HG02610 (cell line): Measurements from ENCODE around the gene MKRN1.
A peak's percentile ranks its signal among the peaks of the same experiment; 100 is the strongest.
"Not testable (repeated sequence)": the region's sequence is repeated elsewhere in the genome, so short reads cannot be mapped to it uniquely, and the experiment has no call there.

Experiments
- ATAC-seq: cut with Tn5 transposase; IDR thresholded peaks from one replicate; pipeline ENCODE4 v1.9.1; 2021; ENCODE audit warnings: mild to moderate bottlenecking, moderate library complexity; ENCODE audit not compliant: unreplicated experiment

Gene MKRN1, protein sequence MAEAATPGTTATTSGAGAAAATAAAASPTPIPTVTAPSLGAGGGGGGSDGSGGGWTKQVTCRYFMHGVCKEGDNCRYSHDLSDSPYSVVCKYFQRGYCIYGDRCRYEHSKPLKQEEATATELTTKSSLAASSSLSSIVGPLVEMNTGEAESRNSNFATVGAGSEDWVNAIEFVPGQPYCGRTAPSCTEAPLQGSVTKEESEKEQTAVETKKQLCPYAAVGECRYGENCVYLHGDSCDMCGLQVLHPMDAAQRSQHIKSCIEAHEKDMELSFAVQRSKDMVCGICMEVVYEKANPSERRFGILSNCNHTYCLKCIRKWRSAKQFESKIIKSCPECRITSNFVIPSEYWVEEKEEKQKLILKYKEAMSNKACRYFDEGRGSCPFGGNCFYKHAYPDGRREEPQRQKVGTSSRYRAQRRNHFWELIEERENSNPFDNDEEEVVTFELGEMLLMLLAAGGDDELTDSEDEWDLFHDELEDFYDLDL

DNA sequence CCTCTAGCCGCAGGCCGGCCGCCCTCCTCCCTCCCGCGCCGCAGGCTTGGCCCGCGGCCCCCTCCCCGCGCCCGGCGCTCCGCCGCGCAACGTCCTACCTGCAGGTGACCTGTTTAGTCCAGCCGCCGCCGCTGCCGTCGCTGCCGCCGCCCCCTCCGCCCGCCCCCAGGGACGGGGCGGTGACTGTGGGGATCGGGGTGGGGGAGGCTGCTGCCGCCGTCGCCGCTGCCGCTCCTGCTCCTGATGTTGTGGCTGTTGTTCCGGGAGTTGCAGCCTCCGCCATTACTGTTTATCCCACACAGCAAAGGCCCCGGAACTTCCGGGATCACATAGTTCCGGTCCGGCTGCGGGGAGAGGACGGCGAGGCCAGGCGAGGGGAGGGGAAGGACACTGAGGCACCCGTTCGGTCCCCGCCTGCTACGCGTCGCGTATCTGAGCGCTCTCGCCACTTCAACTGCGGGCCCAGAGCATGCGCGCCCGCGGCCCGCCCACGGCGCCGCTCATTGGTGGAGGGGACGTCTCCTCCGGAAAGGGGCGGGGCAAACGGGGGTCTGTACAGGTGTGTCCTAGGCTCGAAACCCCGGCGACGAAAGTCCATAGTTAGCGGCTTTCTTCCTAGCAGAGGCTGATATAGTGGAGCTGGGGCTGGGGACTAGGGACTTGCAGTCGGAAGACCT, at the start of gene MKRN1:
Gene MKRN1 (minus strand): TSS at position 444 of the 677 bp plus-strand sequence. CDS start 161 bp downstream, at position 283.
- peak; percentile 95 for ATAC-seq

DNA sequence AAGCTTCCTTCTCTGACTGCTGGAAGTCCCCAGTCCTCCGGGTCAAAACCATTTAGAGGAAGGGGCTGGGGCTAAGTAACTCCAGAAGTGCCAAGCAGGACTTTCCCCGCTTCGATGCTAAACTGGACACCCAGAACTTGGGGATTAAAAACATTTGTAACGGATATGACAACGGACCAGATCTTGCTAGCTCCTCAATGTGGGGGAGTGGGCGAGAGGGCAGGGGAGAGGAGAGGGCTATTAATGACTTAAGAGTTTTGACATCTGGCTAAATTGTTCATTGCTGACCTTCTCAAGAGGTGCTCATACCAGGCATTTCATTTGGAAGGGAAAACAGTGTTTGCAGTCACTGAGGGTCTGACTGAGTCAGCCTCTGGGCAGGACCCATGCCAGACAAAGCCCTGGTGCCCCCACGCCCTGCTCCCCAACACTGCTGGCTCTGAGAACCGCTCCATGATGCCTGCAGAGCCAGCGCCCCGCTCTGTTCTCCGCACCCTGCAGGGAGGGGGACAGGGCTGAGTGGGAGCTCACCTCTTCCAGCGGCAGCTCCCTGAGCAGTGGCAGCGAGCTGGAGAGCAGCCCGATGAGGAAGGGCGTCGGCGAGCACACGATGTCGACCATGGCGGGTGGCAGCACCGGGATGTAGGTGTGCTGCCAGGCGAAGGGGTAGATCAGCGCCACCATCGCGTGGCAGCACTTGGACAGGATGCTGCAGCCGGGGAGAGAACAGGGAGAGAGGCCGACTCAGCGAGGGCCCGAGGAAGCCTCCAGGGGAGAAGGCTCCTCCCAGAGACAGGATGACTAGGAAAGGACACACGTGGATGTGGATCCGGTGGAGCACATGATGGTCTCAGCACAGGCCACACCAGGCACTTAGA, 47.7 kb upstream of the MKRN1 start:
- ATAC-seq = no peak

DNA sequence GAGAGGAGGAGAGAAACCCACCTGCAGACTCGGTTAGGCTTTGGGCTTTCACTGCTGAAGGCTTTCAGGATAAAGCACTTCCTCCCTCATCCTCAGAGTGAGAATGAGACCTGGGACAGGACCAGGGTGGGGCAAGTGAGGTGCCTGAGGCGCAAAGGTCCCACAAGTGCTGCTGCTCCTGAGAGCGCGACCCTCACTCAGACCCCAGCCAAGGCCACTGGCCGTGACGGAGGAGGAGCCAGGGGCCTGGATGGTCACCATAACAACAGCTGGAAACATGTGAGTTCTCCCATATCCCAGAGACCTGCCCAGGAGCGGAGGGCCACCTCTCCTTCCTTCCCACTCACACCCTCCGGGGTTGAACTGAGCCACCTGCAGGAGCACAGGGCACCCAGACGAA, 46.9 kb upstream of the MKRN1 start:
- ATAC-seq = no peak

DNA sequence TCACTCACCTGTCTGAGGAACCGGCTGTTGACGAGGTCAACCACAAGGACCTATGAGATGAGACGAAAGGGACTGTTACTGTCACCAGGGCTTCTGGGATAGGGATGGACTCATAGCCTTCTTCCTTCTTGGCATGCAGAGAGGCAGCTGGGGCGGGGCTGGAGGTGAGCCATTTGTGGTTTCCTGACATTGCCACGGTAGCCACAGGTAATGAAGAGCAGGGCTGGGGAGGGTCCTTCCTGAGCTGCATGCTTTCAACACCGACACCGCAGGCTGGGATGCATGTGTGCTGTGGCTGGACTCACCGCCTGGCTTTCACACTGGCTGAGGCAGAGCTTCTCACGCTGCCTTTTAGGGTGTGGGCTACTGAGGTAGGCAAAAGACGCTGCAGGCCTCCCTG, 46.4 kb upstream of the MKRN1 start:
- no peak for ATAC-seq

DNA sequence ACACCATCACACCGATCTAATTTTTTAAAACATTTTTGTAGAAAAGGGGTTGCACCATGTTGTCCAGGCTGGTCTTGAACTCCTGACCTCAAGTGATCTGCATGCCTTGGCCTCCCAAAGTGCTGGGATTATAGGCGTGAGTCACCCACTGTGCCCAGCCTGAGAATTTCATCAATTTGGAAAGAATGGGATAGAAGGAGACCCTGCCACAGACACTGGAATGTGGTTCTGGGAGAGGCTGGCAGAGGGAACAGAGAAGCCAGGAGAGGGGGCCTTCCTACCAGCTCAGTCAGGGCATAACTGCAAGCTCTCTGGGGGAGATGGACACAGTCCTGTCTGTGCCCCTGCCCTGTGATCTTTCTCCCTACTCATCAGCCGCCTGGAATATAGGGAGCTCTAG, 42.1 kb upstream of the MKRN1 start:
- ATAC-seq = no peak

DNA sequence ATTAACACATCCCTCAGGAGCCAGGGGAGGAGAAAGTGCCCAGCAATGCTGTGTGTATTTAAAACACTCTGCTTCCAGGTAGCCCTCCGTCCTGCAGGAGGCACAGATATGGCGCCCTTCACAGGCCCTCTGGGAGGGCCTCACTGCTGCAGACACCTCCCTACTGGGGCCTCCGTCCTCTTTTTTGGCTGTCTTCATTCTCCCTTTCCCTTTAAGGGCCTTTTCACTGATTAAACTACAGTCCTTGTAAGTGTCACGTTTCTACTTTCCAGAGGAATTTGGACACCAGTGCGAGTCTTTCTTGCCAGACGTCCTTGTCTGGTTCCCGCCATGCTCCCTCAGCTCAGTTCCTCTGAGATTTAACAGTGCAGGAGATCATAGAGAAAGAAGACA, 39.7 kb upstream of the MKRN1 start:
- no peak for ATAC-seq

DNA sequence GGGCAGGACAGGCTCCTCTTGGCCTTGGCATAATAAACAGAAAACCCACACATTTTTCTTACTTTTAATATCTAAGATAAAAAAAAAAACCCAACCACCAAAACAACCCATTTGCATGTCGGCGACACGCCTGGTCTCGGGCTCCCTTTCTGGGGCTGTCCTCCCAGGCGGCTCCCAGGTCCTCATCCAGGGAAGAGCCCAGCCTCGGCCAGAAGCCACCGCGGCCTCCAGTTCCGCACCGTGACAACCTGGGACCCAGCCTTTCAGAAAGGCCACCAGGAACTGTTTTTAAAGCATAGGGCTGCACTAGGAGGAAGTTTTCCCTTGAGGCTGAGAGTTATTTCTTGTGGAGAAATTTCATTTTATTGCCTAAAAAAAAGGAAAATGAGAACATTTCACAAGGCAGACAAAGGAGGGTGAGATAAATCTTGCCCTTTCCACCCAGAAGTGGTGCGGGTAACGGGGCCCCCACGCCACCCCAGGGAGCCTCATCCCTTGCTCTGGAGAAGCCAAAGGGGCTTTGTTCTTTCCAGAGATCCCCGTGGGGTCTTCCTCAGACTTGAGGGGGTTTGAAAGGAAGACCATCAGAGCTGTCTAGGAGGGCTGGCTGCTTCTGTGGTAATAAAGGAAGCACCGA, 39.2 kb upstream of the MKRN1 start:
- no peak for ATAC-seq

DNA sequence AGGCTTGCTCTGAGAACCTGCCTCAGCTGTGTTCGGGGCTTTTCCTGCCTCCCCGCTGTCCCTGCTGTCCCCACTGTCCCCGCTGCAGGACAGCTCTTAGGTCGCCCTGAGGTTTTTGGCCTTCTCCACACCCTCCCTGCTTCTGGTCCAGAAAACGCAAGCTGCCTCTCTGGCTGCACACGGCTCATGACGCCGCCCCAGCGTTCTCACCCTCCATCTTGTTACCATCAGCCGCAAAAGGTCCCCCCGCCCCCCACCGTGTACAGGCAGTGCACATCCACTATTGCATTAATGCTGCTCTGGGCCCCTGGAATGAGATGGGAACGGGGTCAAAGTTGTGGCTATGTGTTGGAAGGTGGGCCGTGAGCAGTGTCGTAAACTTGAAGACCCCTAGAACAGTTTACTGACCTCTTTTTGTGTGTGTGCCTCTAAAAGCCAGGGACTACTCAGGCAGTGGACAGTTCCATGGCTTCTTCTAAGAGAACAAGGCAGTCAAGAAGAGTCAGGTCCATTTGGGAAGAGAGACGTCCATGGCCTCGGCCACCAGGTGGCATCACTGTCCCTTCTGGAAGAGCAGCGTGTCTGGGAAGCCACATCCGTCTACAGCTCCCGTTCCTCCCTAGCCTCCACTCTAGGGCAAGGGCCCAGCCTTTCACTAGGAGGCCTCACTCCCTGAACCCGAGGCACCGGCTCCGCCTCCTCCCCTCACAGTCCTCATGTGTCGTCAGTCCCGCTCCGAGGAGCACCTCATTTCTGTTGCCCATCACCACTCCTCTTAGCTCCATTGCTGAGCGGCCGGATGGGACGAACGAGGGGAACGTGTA, 38.5 kb upstream of the MKRN1 start:
- no peak for ATAC-seq

DNA sequence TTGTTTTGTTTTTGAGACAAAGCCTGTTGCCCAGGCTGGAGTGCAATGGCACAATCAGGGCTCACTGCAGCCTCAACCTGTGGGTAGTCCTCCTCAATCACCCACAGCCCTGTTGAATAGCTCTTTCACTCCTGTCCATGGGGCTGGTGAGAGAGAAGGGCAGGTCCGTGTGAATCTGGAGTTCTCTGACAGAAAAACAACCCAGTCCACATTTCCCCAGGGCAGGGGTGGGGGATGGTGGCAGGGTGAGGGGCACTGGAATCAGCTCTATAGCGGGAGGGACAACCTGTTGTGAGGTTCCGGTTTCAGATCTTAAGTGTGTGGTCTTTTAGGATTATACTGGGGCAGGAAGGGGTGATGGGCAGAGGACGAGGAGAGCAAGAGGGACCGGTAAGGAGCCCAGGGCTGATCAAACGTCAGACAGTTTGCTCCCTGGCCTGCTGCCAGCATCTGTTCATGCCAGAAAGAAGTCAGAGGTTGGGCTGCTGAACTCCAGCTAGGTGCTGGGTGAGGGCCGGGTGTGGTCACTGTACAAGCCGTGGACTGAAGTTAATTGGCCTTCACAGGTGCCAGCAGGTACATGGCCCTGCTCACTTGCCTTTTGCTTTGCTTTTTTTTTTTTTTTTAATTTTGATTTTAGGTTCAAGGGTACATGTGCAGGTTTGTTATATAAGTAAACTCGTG, 33.2 kb upstream of the MKRN1 start:
- ATAC-seq = no peak

DNA sequence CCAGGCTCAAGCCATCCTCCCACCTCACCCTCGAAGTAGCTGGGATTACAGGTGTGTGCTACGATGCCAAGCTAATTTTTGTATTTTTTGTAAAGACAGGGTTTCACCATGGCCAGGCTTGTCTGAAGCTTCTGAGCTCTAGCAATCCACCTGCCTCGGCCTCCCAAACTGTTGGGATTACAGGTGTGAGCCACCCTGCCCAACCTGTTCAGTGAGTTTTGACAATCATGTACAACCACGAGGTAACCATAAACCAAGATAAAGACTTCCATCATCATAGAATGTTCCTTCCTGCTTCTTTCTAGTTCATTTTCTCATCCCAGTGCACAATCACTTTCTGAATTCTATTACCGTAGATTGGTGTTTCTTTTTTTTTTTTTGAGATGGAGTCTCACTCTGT, 30.5 kb upstream of the MKRN1 start:
- ATAC-seq = no peak

DNA sequence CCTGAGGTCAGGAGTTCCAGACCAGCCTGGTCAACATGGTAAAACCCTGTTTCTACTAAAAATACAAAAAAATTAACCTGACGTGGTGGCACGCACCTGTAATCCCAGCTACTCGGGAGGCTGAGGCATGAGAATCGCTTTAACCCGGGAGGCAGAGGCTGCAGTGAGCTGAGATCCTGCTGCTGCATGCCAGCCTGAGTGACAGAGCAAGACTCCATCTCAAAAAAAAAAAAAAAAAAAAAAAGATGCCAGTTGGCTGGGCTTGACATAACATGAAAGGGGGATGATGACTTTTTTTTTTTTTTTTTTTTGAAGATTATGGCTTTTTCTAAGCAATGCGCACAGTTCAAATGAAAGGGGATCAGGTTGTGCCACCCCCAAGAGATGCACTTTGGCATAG, 28.3 kb upstream of the MKRN1 start:
- ATAC-seq = not testable (repeated sequence)

DNA sequence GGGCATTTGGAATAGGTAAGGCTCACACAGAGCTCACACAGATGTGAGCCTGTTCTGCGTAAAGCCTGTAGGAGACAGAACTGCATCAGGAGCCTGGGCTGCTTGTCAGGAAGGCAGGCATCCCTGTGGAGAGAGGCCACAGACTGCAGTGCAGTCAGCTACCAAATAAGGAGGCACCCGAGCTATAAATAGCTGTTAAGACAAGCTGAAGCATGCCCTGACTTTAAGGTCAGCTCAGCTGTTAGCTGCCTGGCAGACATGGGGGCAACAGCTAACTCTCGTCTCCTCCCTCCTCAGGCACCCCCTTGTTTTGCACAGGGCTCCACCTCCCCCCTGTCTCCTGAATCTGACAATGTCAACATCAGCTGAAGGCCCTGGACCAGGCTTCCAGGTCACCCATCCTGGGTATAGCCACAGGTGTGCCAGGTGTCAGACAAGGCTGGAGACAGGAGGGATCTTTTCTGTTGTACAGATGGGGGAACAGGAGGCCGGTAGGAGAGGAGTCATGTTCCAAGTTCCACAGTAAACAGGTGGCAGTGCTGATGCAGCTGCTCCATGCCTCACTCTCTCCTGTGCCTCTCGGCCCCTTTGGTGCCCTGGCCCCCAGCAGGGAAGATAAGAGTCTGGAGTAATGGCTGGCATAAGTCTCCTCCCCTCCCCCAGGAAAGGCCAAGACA, 27.6 kb upstream of the MKRN1 start:
- no peak for ATAC-seq

DNA sequence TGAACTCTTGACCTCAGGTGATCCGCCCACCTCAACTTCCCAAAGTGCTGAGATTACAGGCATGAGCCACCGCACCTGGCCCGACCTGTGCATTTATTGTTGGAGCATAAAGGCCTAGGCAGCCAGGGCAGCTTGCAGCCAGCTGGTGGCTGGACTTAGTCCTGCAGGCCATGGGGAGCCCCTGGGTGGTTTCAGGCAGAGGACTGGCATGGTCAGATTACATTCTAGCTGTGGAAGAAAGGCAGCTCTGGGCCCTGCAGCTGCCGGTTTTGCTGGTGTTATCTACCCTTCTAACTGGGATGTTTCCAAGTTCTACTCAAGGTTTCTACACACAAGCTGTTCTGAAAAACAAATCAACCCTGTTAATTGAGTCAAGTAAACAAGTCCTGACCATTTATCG, 22.7 kb upstream of the MKRN1 start:
- ATAC-seq = no peak

DNA sequence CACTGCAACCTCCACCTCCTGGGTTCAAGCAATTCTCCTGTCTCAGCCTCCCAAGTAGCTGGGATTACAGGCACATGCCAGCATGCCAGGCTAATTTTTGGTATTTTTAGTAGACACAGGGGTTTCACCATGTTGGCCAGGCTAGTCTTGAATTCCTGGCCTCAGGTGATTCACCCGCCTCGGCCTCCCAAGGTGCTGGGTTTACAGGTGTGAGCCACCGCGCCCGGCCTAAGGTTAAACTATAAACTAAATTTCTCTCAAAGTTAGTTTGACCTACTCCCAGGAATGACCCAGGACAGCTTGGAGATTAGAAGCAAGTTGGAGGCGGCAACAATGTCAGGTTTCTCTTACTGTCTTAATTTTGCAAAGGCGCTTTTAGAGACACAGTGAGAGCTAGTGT, 18.5 kb upstream of the MKRN1 start:
- not testable (repeated sequence) for ATAC-seq

DNA sequence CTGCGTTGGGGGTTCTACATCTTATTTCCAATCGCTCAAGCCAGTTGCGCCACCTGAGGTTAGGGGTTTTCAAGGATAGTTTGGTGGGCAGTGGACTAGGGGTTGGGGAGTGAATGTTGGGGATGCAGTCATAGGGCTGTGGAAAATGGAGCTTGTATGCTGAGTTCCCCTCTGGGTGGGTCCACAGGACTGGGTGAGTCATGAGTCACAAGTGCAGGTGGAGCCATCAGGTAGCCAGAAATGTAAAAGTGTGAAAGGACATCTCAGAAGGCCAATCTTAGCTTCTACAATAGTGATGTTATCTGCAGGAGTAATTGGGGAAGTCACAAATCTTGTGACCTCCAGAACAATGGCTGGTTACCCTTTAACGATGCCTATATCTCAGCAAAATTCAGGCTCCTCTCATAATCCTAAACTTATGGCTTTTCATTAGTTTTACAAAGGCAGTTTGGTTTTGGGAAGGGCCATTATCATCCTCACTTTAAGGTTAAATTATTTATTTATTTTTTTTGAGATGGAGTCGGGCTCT, 18.0 kb upstream of the MKRN1 start:
- ATAC-seq = no peak

DNA sequence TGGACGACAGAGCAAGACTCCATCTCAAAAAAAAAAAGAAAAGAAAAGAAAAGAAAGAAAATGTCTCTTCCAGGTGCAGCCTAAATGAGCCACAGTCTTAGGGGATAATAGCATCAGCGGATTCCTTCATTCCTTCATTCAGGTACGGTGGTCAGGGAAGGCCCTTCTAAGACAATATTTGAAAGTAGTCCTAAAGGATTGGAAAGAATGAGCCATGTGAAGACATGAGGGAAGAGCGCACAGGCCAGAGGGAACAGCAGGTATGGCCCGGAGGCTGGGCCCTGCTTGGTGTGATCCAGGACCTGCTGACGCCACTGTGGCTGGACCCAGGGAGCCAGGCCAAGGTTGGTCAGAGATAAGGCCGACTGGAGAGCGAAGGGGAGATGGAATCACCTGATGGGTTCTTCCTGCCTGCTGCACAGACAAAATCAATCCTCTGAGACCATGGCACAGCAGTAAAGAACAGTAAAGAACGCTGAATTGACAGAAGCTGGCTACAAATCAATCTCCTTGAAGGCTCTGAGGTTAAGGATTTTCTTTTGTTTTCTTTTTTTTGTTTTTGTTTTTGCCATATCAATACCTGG, 16.3 kb upstream of the MKRN1 start:
- no peak for ATAC-seq

DNA sequence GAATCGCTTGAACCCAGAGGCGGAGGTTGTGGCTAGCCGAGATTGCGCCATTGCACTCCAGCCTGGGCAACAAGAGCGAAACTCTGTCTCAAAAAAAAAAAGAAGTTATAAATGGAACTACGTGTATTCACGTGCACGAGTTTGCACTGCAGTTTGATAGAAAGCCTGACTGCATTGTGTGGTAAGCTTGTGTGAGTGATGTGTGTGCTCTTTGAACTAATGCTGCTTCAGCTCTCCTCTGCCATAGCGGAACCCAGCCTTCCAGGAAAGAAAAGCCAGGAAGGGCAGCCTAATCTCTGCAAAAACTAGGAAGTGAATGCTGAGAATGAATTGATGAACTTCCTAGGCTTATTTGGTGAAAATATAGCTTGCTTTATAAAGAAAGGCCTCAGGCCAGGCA, 15.6 kb upstream of the MKRN1 start:
- ATAC-seq = no peak

DNA sequence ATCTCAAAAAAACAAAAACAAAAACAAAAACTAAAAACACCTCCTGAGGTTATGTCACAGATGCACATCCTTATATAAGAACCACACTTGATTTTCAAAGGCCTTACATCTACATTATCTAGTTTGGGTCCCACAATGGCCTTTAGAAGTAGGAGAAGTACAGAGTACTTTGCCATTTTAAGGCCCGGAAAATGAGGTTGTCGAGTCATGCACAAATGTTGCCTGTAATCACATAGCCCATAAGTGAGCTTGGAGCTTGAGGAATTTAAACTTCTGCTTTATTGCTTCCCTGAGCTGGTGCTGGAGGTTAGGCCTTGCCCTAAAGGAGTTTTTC, 9.7 kb upstream of the MKRN1 start:
- ATAC-seq = no peak
